Measurements from ENCODE around the gene MAGI3.

The MAGI3 gene

DNA sequence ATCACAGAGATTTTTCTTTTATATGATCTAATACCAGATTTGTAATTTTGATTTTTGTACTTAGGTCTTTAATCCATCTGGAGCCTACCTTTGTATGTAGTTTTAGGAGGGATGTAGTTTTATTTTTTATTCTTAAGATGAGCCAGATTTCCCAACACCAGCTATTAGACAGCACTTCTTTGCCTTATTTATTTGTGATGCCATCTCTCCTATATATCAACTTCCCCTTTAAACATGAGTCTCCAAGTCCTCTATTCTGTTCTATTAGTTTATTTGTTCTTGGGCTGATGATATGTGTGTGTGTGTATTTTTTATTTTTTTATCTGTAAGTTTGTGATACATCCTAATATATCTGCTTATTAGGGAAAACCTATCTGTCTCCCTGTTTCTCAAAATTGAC, 274.8 kb downstream of the MAGI3 start:
- DNase-seq (ENCODE audit: low read depth), result no peak
- H3K4me3 ChIP-seq (ENCODE audit: control insufficient read depth, low read depth, low read length), result no peak overlapping the region
- TF ChIP-seq CTCF (IDR thresholded peaks at IDR 0.05; ENCODE audit: control insufficient read depth, insufficient read depth, low read depth, low read length, missing control alignments), result no peak

- no peak for TF ChIP-seq CTCF (IDR thresholded peaks at IDR 0.05; ENCODE audit: control insufficient read depth, insufficient read depth, low read depth, low read length, missing control alignments)
- H3K4me3 ChIP-seq (ENCODE audit: control insufficient read depth, low read depth, low read length), result no peak overlapping the region
- no peak for DNase-seq (ENCODE audit: low read depth)
These were observed 275.8 kb downstream of the MAGI3 start for GRCh38 chr1:113666126-113666525.

GRCh38 chr1:113669988-113670387, 279.7 kb downstream of the MAGI3 start:
- TF ChIP-seq CTCF (IDR thresholded peaks at IDR 0.05; ENCODE audit: control insufficient read depth, insufficient read depth, low read depth, low read length, missing control alignments), result no peak
- no peak overlapping the region for H3K4me3 ChIP-seq (ENCODE audit: control insufficient read depth, low read depth, low read length)
- no peak for DNase-seq (ENCODE audit: low read depth)

DNA sequence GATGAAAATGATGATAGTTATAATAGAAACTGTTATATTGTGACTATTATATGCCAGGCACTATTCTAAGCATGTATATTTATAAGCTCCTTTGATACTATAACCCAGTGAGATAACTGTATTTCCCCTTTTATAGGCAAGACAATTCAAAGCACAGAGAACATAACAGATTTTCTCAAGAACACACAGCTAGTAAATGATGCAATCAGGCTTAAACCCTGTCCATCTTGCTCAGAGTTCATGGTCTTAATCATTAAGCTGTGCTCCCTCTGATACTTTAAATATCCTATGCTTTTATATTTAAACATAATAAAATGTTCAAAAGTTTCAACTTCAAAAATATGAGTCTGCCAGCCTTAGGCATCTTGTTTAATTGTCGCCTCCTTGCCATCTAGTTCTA, 280.3 kb downstream of the MAGI3 start:
- TF ChIP-seq CTCF (IDR thresholded peaks at IDR 0.05; ENCODE audit: control insufficient read depth, insufficient read depth, low read depth, low read length, missing control alignments), result no peak
- DNase-seq (ENCODE audit: low read depth), result no peak
- no peak overlapping the region for H3K4me3 ChIP-seq (ENCODE audit: control insufficient read depth, low read depth, low read length)

DNA sequence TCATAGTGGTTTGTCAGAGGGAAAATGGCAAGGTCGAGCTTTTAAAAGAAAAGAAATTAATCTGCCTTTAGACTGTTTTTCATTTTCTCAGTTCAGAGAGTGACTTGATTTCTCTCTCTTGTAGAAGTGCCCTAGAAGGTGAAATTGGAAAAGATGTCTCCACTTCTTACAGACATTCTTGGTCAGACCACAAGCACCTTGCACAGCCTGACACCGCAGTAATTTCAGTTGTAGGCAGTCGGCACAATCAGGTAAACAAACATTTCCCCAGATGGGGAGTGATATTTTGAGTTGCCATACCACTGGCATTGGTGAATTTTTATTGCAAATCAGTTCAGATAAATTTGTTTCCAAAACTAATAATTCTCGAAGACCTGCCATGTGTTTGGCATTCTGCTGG, 282.2 kb downstream of the MAGI3 start:
- DNase-seq (ENCODE audit: low read depth), result no peak
- H3K4me3 ChIP-seq (ENCODE audit: control insufficient read depth, low read depth, low read length), result no peak overlapping the region
- TF ChIP-seq CTCF (IDR thresholded peaks at IDR 0.05; ENCODE audit: control insufficient read depth, insufficient read depth, low read depth, low read length, missing control alignments), result no peak

DNA sequence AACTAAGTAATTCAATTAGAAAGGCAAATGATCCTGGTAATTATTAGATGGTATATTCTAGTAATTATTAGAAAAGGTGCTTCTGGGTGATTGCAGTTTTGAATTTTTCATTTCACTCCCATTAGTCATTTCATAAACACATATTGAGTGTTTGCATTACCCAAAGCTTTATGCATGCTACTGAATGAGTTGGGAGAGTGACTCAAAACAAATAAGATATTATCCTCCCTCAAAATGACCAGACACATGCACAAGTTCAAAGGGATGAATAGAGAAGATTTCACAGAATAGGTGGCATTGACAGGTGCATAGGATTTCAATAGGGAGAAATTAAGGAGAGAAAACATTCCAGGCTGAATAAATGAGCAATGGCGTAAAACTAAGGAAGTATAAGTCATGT, 284.3 kb downstream of the MAGI3 start:
- no peak overlapping the region for H3K4me3 ChIP-seq (ENCODE audit: control insufficient read depth, low read depth, low read length)
- no peak for TF ChIP-seq CTCF (IDR thresholded peaks at IDR 0.05; ENCODE audit: control insufficient read depth, insufficient read depth, low read depth, low read length, missing control alignments)
- no peak for DNase-seq (ENCODE audit: low read depth)

- no peak overlapping the region for H3K4me3 ChIP-seq (ENCODE audit: control insufficient read depth, low read depth, low read length)
- no peak for DNase-seq (ENCODE audit: low read depth)
- no peak for TF ChIP-seq CTCF (IDR thresholded peaks at IDR 0.05; ENCODE audit: control insufficient read depth, insufficient read depth, low read depth, low read length, missing control alignments)
These were observed 285.0 kb downstream of the MAGI3 start for GRCh38 chr1:113675302-113675701.
